NCI-H2081 treated with DMSO at 0.1 percent for 48 hours (cell line): ENCODE results near the gene RBM28.

ENCODE experiments used
- DNase-seq: peaks from one replicate; lab custom pipeline; 2025; lab: John Stamatoyannopoulos, UW

RBM28 gene

GRCh38 chr7:128343554-128344430, at the start of gene RBM28:
Gene RBM28, minus strand, starts transcription at chr7:128343908. Its CDS starts 115 bp downstream, at chr7:128343793.
- peak; percentile 75 for DNase-seq

- DNase-seq, result no peak
These were observed 49.0 kb upstream of the RBM28 start for GRCh38 chr7:128392446-128393327.

- no peak for DNase-seq
These were observed 48.1 kb upstream of the RBM28 start for GRCh38 chr7:128391805-128392204.

- DNase-seq, result no peak
These were observed 47.3 kb upstream of the RBM28 start for GRCh38 chr7:128390871-128391565.

GRCh38 chr7:128389618-128390329, 46.1 kb upstream of the RBM28 start:
- DNase-seq, result no peak

GRCh38 chr7:128389085-128389617, 45.4 kb upstream of the RBM28 start:
- no peak for DNase-seq

GRCh38 chr7:128388145-128388485, 44.4 kb upstream of the RBM28 start:
- DNase-seq, result no peak

- DNase-seq, result peak; percentile 51
These were observed 43.8 kb upstream of the RBM28 start for GRCh38 chr7:128387216-128388144.

GRCh38 chr7:128385988-128386925, 42.5 kb upstream of the RBM28 start:
- no peak for DNase-seq

GRCh38 chr7:128384726-128385125, 41.0 kb upstream of the RBM28 start:
- DNase-seq, result no peak

- no peak for DNase-seq
These were observed 40.1 kb upstream of the RBM28 start for GRCh38 chr7:128383776-128384175.

GRCh38 chr7:128381161-128381821, 37.6 kb upstream of the RBM28 start:
- DNase-seq, result no peak

- DNase-seq, result no peak
These were observed 36.9 kb upstream of the RBM28 start for GRCh38 chr7:128380483-128381106.

- DNase-seq, result no peak
These were observed 36.3 kb upstream of the RBM28 start for GRCh38 chr7:128379900-128380479.

- no peak for DNase-seq
These were observed 34.9 kb upstream of the RBM28 start for GRCh38 chr7:128378637-128379036.

- no peak for DNase-seq
These were observed 32.4 kb upstream of the RBM28 start for GRCh38 chr7:128376077-128376476.

GRCh38 chr7:128374041-128374440, 30.3 kb upstream of the RBM28 start:
- DNase-seq, result no peak

GRCh38 chr7:128373606-128374005, 29.9 kb upstream of the RBM28 start:
- DNase-seq, result no peak
